ENCODE measurements around the gene MTTP.

DNA sequence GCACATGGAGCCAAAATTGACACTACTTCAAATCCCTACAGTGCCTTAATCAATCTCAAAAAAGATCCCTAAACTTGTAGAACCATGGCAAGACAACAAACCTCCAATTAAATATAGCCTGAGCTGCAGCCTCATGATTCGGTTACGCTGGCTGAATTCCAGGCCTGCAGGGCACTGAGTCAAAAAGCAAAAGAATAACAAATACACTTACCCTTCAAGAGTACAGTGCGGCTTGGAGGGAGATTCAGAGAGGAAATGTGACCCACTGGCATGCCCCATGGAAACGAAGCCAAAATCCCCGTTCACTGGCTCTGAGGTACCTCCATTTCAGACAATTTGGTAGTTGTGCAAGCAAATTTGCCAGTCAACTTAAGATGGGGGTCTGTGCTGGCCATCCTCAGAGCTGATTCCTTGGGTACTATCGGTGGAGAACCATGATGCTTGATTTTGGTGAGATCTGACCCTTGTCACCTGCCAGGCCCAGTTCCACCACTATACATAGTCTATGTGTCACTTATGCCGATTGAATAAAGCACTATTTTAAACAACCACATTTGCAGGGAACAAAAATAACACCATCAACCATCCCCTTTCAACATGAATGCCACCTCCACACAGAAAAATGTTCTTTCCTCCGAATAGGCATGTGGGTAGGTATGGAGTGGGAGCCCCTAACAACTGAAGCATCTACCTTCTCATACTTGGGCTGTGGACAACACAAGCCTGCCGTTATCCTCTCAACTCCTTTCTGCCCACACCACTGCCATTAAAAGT, 80.9 kb downstream of the MTTP start:
- TF ChIP-seq, protein P1, sequence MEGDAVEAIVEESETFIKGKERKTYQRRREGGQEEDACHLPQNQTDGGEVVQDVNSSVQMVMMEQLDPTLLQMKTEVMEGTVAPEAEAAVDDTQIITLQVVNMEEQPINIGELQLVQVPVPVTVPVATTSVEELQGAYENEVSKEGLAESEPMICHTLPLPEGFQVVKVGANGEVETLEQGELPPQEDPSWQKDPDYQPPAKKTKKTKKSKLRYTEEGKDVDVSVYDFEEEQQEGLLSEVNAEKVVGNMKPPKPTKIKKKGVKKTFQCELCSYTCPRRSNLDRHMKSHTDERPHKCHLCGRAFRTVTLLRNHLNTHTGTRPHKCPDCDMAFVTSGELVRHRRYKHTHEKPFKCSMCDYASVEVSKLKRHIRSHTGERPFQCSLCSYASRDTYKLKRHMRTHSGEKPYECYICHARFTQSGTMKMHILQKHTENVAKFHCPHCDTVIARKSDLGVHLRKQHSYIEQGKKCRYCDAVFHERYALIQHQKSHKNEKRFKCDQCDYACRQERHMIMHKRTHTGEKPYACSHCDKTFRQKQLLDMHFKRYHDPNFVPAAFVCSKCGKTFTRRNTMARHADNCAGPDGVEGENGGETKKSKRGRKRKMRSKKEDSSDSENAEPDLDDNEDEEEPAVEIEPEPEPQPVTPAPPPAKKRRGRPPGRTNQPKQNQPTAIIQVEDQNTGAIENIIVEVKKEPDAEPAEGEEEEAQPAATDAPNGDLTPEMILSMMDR (IDR thresholded peaks at IDR 0.05; ENCODE audit: poor library complexity) = no peak
- no peak for TF ChIP-seq EZH2 (IDR thresholded peaks at IDR 0.05; ENCODE audit: borderline replicate concordance)

All from hepatocyte (in vitro differentiated cells).